HEK293 (cell line): Measurements from ENCODE around the gene TRIM36.

Source experiments
- AEBP2 ChIP-seq: fragments of 450-650 bp; formaldehyde crosslinking; IDR thresholded peaks from 2 replicates; pipeline ENCODE4 v1.5.1; 2016; ENCODE audit warnings: missing biosample characterization, missing genetic modification characterization, borderline replicate concordance
- HIC1 ChIP-seq: fragments of 450-650 bp; formaldehyde crosslinking; IDR thresholded peaks from 2 replicates; pipeline ENCODE4 v1.5.1; 2016; ENCODE audit warnings: missing biosample characterization, missing genetic modification characterization
- KLF10 ChIP-seq: fragments of 450-650 bp; IDR thresholded peaks from 2 replicates; pipeline ENCODE4 v1.5.1; 2018; ENCODE audit warnings: missing biosample characterization, mild to moderate bottlenecking, missing genetic modification characterization
- PRDM1 ChIP-seq: fragments of 450-650 bp; formaldehyde crosslinking; IDR thresholded peaks from 2 replicates; pipeline ENCODE4; 2016; ENCODE audit warnings: missing biosample characterization, missing genetic modification characterization
- PRDM4 ChIP-seq: fragments of 450-650 bp; formaldehyde crosslinking; IDR thresholded peaks from 2 replicates; pipeline ENCODE4 v1.5.1; 2017; ENCODE audit warnings: missing biosample characterization, missing genetic modification characterization
- PRDM6 ChIP-seq: fragments of 450-650 bp; formaldehyde crosslinking; IDR thresholded peaks from 2 replicates; pipeline ENCODE4 v1.5.1; 2017; ENCODE audit warnings: missing biosample characterization, missing genetic modification characterization
- SCRT1 ChIP-seq: fragments of 450-650 bp; formaldehyde crosslinking; IDR thresholded peaks from 2 replicates; pipeline ENCODE4 v1.5.1; 2016; ENCODE audit warnings: missing biosample characterization, missing genetic modification characterization, borderline replicate concordance
- SP7 ChIP-seq: fragments of 450-650 bp; formaldehyde crosslinking; IDR thresholded peaks from 2 replicates; pipeline ENCODE4 v1.5.1; 2016; ENCODE audit warnings: missing biosample characterization, missing genetic modification characterization
- ZBTB1 ChIP-seq: fragments of 450-650 bp; formaldehyde crosslinking; IDR thresholded peaks from 2 replicates; pipeline ENCODE4 v1.5.1; 2016; ENCODE audit warnings: missing biosample characterization, missing genetic modification characterization
- ZBTB7A ChIP-seq: fragments of 450-650 bp; formaldehyde crosslinking; IDR thresholded peaks from 2 replicates; pipeline ENCODE4 v1.5.1; 2016; ENCODE audit warnings: low read depth, missing biosample characterization, missing genetic modification characterization
- ZBTB8A ChIP-seq: fragments of 450-650 bp; formaldehyde crosslinking; IDR thresholded peaks from 2 replicates; pipeline ENCODE4 v1.5.1; 2016; ENCODE audit warnings: missing biosample characterization, missing genetic modification characterization
- ZEB2 ChIP-seq: fragments of 450-650 bp; formaldehyde crosslinking; IDR thresholded peaks from 2 replicates; pipeline ENCODE4 v1.5.1; 2016; ENCODE audit warnings: missing biosample characterization, missing genetic modification characterization
- ZFP37 ChIP-seq: fragments of 450-650 bp; formaldehyde crosslinking; IDR thresholded peaks from 2 replicates; pipeline ENCODE4 v1.5.1; 2016; ENCODE audit warnings: missing biosample characterization, missing genetic modification characterization
- ZFP41 ChIP-seq: fragments of 450-650 bp; formaldehyde crosslinking; IDR thresholded peaks from 2 replicates; pipeline ENCODE4 v1.5.1; 2016; ENCODE audit warnings: missing biosample characterization, missing genetic modification characterization, borderline replicate concordance
- ZNF132 ChIP-seq: fragments of 450-650 bp; formaldehyde crosslinking; IDR thresholded peaks from 2 replicates; pipeline ENCODE4 v1.5.1; 2017; ENCODE audit warnings: missing biosample characterization, missing genetic modification characterization, borderline replicate concordance
- ZNF202 ChIP-seq: fragments of 450-650 bp; formaldehyde crosslinking; IDR thresholded peaks from 2 replicates; pipeline ENCODE4 v1.5.1; 2016; ENCODE audit warnings: missing biosample characterization, missing genetic modification characterization, borderline replicate concordance
- ZNF248 ChIP-seq: fragments of 450-650 bp; formaldehyde crosslinking; IDR thresholded peaks from 2 replicates; pipeline ENCODE4 v1.5.1; 2017; ENCODE audit warnings: missing biosample characterization, missing genetic modification characterization
- ZNF292 ChIP-seq: fragments of 450-650 bp; formaldehyde crosslinking; IDR thresholded peaks from 2 replicates; pipeline ENCODE4 v1.5.1; 2016; ENCODE audit warnings: low read depth, missing biosample characterization, missing genetic modification characterization, borderline replicate concordance
- ZNF324 ChIP-seq: fragments of 450-650 bp; formaldehyde crosslinking; IDR thresholded peaks from 2 replicates; pipeline ENCODE4 v1.5.1; 2016; ENCODE audit warnings: missing biosample characterization, missing genetic modification characterization
- ZNF341 ChIP-seq: fragments of 450-650 bp; formaldehyde crosslinking; IDR thresholded peaks from 2 replicates; pipeline ENCODE4; 2016; ENCODE audit warnings: low read depth, missing biosample characterization, missing genetic modification characterization
- ZNF404 ChIP-seq: fragments of 450-650 bp; formaldehyde crosslinking; IDR thresholded peaks from 2 replicates; pipeline ENCODE4 v1.5.1; 2017; ENCODE audit warnings: missing biosample characterization, missing genetic modification characterization
- ZNF561 ChIP-seq: fragments of 450-650 bp; IDR thresholded peaks from 2 replicates; pipeline ENCODE4 v1.5.1; 2018; ENCODE audit warnings: missing biosample characterization, missing genetic modification characterization, borderline replicate concordance
- ZNF626 ChIP-seq: fragments of 450-650 bp; sonication (Bioruptor Pico); formaldehyde crosslinking; IDR thresholded peaks from 2 replicates; pipeline ENCODE4 v1.5.1; 2018; ENCODE audit warnings: missing biosample characterization, missing genetic modification characterization, inconsistent platforms
- ZNF704 ChIP-seq: fragments of 450-650 bp; formaldehyde crosslinking; IDR thresholded peaks from 2 replicates; pipeline ENCODE4 v1.5.1; 2016; ENCODE audit warnings: missing biosample characterization, missing genetic modification characterization
- ZNF747 ChIP-seq: fragments of 450-650 bp; formaldehyde crosslinking; IDR thresholded peaks from 2 replicates; pipeline ENCODE4 v1.5.1; 2016; ENCODE audit warnings: missing biosample characterization, missing genetic modification characterization
- ZNF785 ChIP-seq: fragments of 450-650 bp; formaldehyde crosslinking; IDR thresholded peaks from 2 replicates; pipeline ENCODE4 v1.5.1; 2016; ENCODE audit warnings: missing biosample characterization, missing genetic modification characterization
- ZSCAN30 ChIP-seq: fragments of 450-650 bp; IDR thresholded peaks from 2 replicates; pipeline ENCODE4 v1.5.1; 2018; ENCODE audit warnings: missing biosample characterization, mild to moderate bottlenecking, missing genetic modification characterization, moderate library complexity

Gene TRIM36

GRCh38 chr5:115170134-115170928 is 623 bp upstream of the TRIM36 start (continued):
- TF ChIP-seq ZNF704 (tag by site-specific recombination) (no peak), ZFP41 (tag by site-specific recombination) (no peak), ZEB2 (0 out of 2 replicates have a peak, but pooled peaks have one; percentile 30), ZNF202 (tag by site-specific recombination) (0 out of 2 replicates have a peak, but pooled peaks have one; percentile 75), ZNF248 (tag by site-specific recombination) (no peak), ZNF292 (tag by site-specific recombination) (no peak), PRDM4 (no peak), PRDM6 (tag by site-specific recombination) (no peak), SCRT1 (tag by site-specific recombination) (no peak), ZFP37 (tag by site-specific recombination) (0 out of 2 replicates have a peak, but pooled peaks have one; percentile 33), ZBTB7A (tag by site-specific recombination) (0 out of 2 replicates have a peak, but pooled peaks have one; percentile 12), KLF10 (tag by site-specific recombination) (peak; percentile 36; the same call in 1 of the 2 replicates), AEBP2 (tag by site-specific recombination) (no peak), ZNF341 (tag by site-specific recombination) (peak; percentile 91), ZNF404 (tag by site-specific recombination) (no peak), ZBTB8A (peak; percentile 93), ZNF626 (tag by site-specific recombination) (no peak), ZBTB1 (tag by site-specific recombination) (no peak), PRDM1 (tag by site-specific recombination) (0 out of 2 replicates have a peak, but pooled peaks have one; percentile 68), ZNF785 (tag by site-specific recombination) (0 out of 2 replicates have a peak, but pooled peaks have one; percentile 41), ZNF324 (tag by site-specific recombination) (no peak), SP7 (tag by site-specific recombination) (peak; percentile 34; the same call in 1 of the 2 replicates), ZSCAN30 (peak; percentile 80; the same call in 1 of the 2 replicates), ZNF561 (tag by site-specific recombination) (peak; percentile 74), HIC1 (tag by site-specific recombination) (peak; percentile 23; the same call in 1 of the 2 replicates), ZNF747 (tag by site-specific recombination) (no peak), ZNF132 (tag by site-specific recombination) (no peak)
